Activated naive CD4-positive, alpha-beta T cell treated with anti-CD3 and anti-CD28 coated beads, Interleukin-2, amount 10 ng/mL, durations not matched to agents 7 days and 5 days (primary cell): Measurements from ENCODE around the gene GPR61.
A peak's percentile ranks its signal among the peaks of the same experiment; 100 is the strongest.

Experiments
- CTCF ChIA-PET: fragments of 350-600 bp; sonication (Branson Sonifier 250); formaldehyde crosslinking; loops from one replicate; lab custom pipeline; 2021; ENCODE audit warnings: antibody characterized with exemption; lab: Charles Lee
- DNase-seq: peaks from one replicate; pipeline ENCODE4 v3.0.0-alpha.2; 2020
- H3K27ac Mint-ChIP-seq: one replicate; pipeline ENCODE4 v1.8.0; 2021; ENCODE audit warnings: mild to moderate bottlenecking, moderate library complexity, mixed read lengths
- H3K27me3 Mint-ChIP-seq: one replicate; pipeline ENCODE4 v1.8.0; 2021; ENCODE audit warnings: mild to moderate bottlenecking, mixed read lengths
- H3K36me3 Mint-ChIP-seq: one replicate; pipeline ENCODE4 v1.8.0; 2021; ENCODE audit warnings: mixed read lengths
- H3K4me1 Mint-ChIP-seq: one replicate; pipeline ENCODE4 v1.8.0; 2021; ENCODE audit warnings: mixed read lengths
- H3K4me3 Mint-ChIP-seq: one replicate; pipeline ENCODE4 v1.8.0; 2021; ENCODE audit warnings: mild to moderate bottlenecking, moderate library complexity, mixed read lengths
- H3K9me3 Mint-ChIP-seq: one replicate; pipeline ENCODE4 v1.8.0; 2021; ENCODE audit warnings: mixed read lengths

GPR61 gene

DNA sequence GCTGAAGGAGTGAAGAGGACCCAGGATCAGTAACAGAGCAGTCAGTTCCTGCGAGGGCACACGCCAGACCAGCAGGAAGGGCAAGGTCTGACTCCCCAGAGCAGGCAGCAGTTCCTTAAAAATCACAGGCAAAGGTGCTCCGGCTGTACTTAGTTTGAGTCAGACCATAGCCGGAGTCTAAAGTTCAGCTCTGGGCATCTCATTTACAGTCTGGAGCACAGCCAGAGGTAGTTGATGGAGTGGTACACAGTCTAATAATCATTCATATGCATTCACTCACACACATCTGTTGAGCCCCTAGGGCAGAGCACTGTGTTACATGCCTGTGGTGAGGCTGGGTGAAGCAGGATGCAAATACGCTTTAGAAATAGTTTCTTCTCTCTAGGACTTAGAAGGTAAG is 22.8 kb upstream of the GPR61 start:
- H3K27me3 Mint-ChIP-seq = peaks cover 23% of the 10 kb centered on the region
- H3K27ac Mint-ChIP-seq = no peak overlapping the region
- H3K9me3 Mint-ChIP-seq = no peaks in the 10 kb centered on the region
- CTCF ChIA-PET = interaction anchor here (1.4 to 37.4 kb wide), 4 partner anchors 14 to 23 kb away, joined by 3 to 1080 read pairs (median 10); partner anchors contain the start of genes CYB561D1 and GPR61
- H3K4me1 Mint-ChIP-seq = peaks cover 8% of the 10 kb centered on the region
- H3K4me3 Mint-ChIP-seq = no peak overlapping the region
- no peak for DNase-seq
- no peaks in the 10 kb centered on the region for H3K36me3 Mint-ChIP-seq

DNA sequence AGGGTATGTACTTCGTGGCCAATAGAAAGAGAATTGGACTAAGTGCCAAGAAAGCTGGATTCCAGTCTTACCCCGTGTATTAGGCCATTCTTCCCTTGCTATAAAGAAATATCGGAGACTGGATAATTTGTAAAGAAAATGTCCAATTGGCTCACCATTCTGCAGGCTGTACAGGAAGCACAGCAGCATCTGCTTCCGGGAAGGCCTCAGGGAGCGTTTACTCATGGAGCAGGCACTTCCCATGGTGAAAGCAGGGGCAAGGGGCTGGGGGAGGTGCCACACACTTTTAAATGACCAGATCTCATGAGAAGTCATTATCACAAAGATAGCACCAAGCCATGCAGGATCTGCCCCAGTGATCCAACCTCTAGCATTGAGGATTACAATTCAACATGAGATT is 22.3 kb upstream of the GPR61 start:
- Mint-ChIP-seq H3K27ac (no peak overlapping the region), H3K4me1 (peaks cover 6% of the 10 kb centered on the region), H3K9me3 (no peaks in the 10 kb centered on the region), H3K4me3 (no peak overlapping the region), H3K36me3 (no peaks in the 10 kb centered on the region), H3K27me3 (peaks cover 27% of the 10 kb centered on the region)
- no peak for DNase-seq
- CTCF ChIA-PET = interaction anchor here (0.9 to 37.4 kb wide), 2 partner anchors 15 to 24 kb away, joined by 4 to 1080 read pairs; partner anchors contain the start of gene GPR61

DNA sequence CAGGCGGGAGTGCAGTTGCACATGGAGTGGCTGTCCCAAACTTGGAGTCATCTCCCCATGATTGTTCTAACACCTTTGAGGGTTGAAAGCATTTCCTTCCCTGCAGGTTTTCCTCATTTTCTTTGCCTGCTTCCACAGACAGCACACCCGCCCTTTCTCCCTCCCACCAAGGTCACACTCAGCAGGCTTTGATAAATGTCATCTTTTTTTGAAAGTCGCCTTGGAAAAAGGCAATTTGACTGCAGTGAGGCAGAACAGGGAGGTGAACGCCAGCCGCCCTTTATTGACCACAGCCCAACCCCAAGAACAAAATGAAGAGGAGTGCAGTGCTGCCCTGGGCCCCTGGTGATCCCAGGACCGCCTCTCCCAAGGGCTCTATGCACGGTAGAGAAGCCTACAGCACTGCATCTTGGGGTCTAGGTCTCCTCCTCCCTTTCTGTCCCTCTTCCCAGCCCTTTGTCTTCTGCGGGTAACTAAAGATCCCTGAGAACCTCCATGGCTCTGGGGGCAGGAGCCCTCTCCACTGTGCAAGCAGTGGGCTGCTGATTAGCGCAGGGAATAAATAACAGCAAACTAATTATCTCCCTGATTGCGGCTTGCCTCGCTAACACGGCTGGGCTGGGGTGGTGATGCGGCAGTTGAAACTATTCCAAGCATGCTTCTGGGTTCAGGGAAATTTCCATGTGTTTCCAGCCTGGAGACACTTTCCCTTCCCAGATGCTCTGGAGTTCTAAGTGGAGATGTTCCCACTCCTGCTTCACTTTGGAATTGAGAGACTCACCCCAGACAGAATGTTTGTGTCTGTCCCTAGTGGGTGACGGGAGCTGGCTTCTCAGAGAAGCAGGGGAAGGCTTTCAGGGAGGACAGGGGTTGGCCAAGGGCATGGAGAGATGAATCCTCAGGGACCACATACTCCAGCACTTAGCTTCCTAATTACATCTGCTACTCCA is 18.4 kb upstream of the GPR61 start:
- DNase-seq = no peak
- Mint-ChIP-seq H3K4me3 (no peak overlapping the region), H3K36me3 (no peaks in the 10 kb centered on the region), H3K4me1 (no peaks in the 10 kb centered on the region), H3K9me3 (no peaks in the 10 kb centered on the region), H3K27ac (no peak overlapping the region), H3K27me3 (peaks cover 34% of the 10 kb centered on the region)
- CTCF ChIA-PET = interaction anchor here (1.1 to 21.5 kb wide), 5 partner anchors 11 to 258 kb away, joined by 5 to 1080 read pairs (median 9); partner anchors contain the start of genes AMIGO1, ATXN7L2 and CYB561D1

DNA sequence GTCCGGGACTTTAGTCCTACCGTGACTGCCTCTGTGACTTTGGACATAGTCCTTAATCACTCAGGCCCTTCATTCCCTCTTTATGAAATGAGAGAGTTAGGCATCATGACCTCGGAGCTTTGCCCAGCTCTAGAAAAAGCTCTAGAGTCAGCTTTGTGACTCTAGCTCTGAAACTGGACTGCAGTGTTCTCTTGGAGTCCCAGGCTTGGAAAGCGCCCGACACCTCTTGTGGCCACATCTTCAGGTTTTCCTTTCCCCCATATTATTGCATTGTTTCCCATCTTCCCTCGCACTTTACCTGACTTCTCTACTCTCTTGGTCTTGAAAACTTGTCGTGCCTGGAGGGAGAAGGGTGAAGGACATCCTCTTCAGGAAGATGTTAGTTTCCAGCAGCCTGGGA is 17.6 kb upstream of the GPR61 start:
- no peak overlapping the region for H3K27ac Mint-ChIP-seq
- peaks cover 37% of the 10 kb centered on the region for H3K27me3 Mint-ChIP-seq
- H3K4me3 Mint-ChIP-seq = no peak overlapping the region
- H3K36me3 Mint-ChIP-seq = no peaks in the 10 kb centered on the region
- no peaks in the 10 kb centered on the region for H3K4me1 Mint-ChIP-seq
- CTCF ChIA-PET = interaction anchor here (2.6 to 21.5 kb wide), 2 partner anchors 10 to 22 kb away, joined by 13 to 1080 read pairs; partner anchors contain the start of genes AMIGO1, ATXN7L2 and CYB561D1
- DNase-seq = no peak
- no peaks in the 10 kb centered on the region for H3K9me3 Mint-ChIP-seq

DNA sequence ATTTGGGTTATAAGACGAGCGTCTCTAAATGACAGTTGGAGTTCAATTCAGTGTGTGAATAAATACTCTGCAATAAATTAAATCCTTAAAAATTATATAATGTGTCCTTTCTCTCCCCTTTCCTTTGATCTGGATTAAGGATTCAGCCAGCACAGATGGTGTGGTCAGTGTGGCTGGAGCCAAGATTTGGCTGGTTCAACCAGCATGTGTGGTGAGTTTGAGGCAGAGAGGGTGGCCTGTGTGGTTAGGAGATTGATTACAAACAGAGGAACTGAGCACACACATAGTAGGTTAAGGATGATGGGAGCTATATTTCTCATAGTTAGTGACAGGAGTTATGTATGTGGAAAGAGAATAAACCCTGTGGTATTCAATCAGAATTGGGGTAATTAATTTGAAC is 16.0 kb upstream of the GPR61 start:
- Mint-ChIP-seq H3K4me3 (no peak overlapping the region), H3K36me3 (no peaks in the 10 kb centered on the region), H3K27ac (peak overlapping the region; percentile 17), H3K9me3 (no peaks in the 10 kb centered on the region), H3K4me1 (no peaks in the 10 kb centered on the region), H3K27me3 (peaks cover 44% of the 10 kb centered on the region)
- DNase-seq = no peak
- CTCF ChIA-PET = interaction anchor here (1.3 to 21.5 kb wide), 3 partner anchors 9 to 23 kb away, joined by 3 to 1080 read pairs (median 13); partner anchors contain the start of genes AMIGO1, ATXN7L2 and CYB561D1

DNA sequence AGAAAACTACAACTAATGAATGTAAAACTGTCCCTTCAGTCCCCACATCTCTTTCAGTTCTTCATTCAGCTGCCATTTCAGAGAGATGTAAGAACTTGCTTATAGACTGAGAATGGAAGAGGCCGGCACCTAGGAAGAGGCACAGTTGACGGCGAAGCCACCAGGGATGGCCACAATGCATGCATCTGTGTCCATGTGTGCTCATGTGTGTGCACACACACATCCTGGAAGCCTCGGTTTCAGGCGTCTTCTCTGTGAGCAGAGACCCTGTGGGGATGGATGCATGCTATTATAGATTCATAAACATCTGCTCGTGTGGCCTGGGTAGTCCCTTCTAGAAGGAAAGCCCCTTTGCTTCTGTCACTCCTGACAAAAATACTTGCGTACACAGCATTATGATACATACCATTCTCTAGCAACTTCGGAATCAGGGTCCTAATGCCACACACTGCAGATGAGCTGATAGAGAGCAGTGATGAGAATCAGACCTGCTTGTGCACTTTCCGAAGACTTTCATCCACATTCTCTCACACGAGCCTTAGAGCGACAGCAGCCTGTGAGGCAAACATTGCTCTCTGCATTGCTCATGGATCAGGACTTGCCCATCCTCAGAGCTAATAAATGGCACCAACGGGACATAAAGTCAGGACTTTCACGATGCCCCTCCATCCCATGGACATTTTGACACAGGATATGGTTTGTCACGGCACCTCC is 12.4 kb upstream of the GPR61 start:
- no peak overlapping the region for H3K4me3 Mint-ChIP-seq
- no peaks in the 10 kb centered on the region for H3K36me3 Mint-ChIP-seq
- CTCF ChIA-PET = interaction anchor here (21.5 kb wide), 1 partner anchor 27 kb away, joined by 1080 read pairs; the partner anchor contains the start of genes AMIGO1, ATXN7L2 and CYB561D1
- H3K4me1 Mint-ChIP-seq = peaks cover 29% of the 10 kb centered on the region
- H3K27me3 Mint-ChIP-seq = peaks cover 27% of the 10 kb centered on the region
- no peak for DNase-seq
- H3K9me3 Mint-ChIP-seq = no peaks in the 10 kb centered on the region
- H3K27ac Mint-ChIP-seq = no peak overlapping the region

DNA sequence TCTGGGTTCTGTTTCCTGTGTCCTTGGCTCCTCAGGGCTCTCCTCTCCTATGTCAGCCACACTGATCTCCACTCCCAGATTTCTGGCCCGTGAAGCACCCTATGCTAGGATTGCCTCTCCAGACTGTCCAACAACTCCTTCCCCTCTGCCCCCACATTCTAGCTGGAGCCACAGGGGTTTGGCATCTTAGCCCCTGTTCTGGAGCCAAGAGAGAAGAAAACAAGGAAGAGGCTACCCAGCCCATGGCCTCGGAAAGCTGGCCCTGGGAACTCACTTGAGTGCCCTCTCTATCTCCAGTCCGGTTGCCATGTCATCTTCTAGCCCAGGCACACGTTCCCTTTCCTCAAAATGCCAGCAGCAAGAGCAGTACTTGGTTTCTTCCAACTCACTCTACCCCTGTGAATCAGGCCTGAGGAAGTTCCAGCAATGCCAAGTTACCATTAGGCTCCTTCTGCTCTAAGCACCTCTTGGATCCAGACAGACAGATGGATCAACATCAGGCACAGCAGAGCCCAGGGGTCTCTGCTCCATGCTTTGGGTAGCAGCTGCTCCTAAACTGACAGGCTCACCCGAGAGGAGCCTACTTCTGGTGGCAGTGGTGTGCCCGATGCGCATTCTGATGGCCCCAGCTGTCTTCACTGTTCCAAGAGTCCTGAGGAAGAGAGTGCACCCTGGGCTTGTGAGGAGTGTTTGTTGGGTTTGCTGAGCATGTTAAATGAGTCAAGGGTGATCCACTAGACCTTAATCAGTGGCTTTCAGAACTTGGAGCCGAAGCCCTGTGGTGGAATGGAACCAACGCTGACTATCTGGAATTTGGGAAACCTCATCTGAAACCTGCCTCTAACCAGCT is 11.6 kb upstream of the GPR61 start:
- Mint-ChIP-seq H3K4me3 (no peak overlapping the region), H3K36me3 (no peaks in the 10 kb centered on the region), H3K27ac (no peak overlapping the region), H3K27me3 (peaks cover 21% of the 10 kb centered on the region), H3K9me3 (no peaks in the 10 kb centered on the region), H3K4me1 (peaks cover 37% of the 10 kb centered on the region)
- DNase-seq = no peak
- CTCF ChIA-PET = interaction anchor here (21.5 kb wide), 1 partner anchor 28 kb away, joined by 1080 read pairs; the partner anchor contains the start of genes AMIGO1, ATXN7L2 and CYB561D1

DNA sequence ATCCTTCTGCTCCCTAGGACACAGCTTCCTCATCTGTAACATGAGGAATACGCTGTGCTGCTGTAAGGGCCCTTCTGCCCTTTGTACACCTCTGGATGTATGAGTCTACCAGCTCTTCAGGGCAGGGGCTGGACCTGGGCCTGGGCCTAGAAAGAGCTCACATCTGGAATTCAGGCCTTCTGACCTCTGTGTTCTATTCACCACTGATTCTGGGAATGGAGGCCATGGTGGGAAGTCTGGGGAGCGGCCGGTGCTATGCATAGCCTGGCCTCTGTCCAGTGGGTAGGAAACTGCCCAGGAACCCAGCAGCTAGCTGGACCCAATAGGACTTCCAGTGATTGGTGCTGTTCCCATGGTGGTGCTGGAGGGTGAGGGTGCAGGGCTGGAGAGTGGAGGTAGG is 11.0 kb upstream of the GPR61 start:
- CTCF ChIA-PET = interaction anchor here (5.0 to 21.5 kb wide), 2 partner anchors 28 to 251 kb away, joined by 56 to 1080 read pairs; partner anchors contain the start of genes AMIGO1, ATXN7L2 and CYB561D1
- no peak overlapping the region for H3K4me3 Mint-ChIP-seq

DNA sequence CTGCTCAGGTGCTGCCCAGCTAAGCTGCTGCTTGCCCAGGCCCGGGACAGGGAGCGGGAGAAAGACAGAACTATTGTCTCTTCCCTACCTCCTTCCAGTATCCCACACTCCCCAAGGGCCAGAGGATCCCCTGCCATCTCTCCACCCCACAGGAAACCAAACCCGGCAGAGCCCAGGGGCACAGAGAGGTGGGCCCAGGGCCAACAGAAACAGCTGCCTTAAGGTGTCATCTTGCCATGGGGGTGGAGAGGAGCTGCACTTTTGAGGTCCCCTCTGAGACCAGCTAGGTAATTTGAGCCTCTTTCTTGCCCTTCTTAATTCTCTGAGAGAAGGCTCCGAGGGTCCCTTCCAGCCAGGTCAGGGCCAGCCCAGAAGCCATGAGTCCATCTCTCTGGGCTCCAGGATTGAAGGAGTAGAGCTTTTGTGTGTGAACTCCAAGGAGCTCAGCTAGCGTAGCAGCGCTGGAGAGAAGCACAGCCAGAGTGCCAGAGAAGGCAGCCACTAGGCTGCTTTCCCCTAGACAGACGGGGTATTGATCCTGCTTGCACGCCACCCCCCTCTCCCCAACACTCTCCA is 9.7 kb upstream of the GPR61 start:
- H3K9me3 Mint-ChIP-seq = no peaks in the 10 kb centered on the region

More for the DNA sequence above, 11.0 kb upstream of the GPR61 start:
- Mint-ChIP-seq H3K9me3 (no peaks in the 10 kb centered on the region), H3K27ac (no peak overlapping the region), H3K36me3 (no peaks in the 10 kb centered on the region), H3K27me3 (peaks cover 19% of the 10 kb centered on the region), H3K4me1 (peaks cover 39% of the 10 kb centered on the region)
- DNase-seq = no peak

DNA sequence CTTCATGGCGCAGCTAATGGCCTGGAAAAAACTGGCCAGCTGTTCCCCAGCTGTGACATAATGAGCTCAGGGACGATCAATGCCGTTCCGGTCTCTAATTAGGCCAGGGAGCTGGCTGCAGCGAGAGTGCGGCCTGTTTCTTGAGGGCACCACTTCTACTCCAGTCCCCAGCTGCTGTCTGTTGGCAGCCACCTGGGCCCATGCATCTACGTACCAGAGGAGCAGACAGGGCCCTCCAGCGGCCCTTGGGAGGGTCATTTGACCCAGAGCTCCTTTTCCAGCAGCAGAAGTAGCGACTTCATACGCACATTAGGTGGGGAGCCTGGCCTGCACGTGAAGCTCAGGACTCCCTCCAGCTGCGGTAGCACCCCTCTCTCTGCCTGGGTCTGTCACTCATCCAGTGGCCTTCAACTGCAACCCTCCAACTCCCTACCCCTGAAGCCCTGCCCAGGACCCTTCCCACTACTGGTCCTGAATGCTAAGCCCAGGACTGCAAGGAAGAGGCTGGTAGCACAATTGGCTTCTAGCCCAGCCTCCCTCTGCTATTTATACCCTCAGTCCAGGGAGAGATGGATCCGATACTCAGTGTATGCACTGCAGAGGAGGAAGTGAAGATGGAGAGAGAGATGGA is 9.1 kb upstream of the GPR61 start:
- Mint-ChIP-seq H3K9me3 (no peaks in the 10 kb centered on the region), H3K4me1 (peaks cover 39% of the 10 kb centered on the region), H3K27ac (peak overlapping the region; percentile 80), H3K4me3 (peak overlapping the region; percentile 1), H3K27me3 (peaks cover 21% of the 10 kb centered on the region), H3K36me3 (no peaks in the 10 kb centered on the region)
- CTCF ChIA-PET = interaction anchor here (0.9 to 21.5 kb wide), 5 partner anchors 30 to 266 kb away, joined by 3 to 1080 read pairs (median 19); partner anchors contain the start of genes AMIGO1, ATXN7L2, CYB561D1 and PSMA5
- no peak for DNase-seq

More for the DNA sequence above, 9.7 kb upstream of the GPR61 start:
- Mint-ChIP-seq H3K27me3 (peaks cover 19% of the 10 kb centered on the region), H3K36me3 (no peaks in the 10 kb centered on the region), H3K4me3 (no peak overlapping the region), H3K27ac (no peak overlapping the region), H3K4me1 (peaks cover 39% of the 10 kb centered on the region)
- DNase-seq = no peak
- CTCF ChIA-PET = interaction anchor here (0.8 to 21.5 kb wide), 7 partner anchors 30 to 329 kb away, joined by 3 to 1080 read pairs (median 14); partner anchors contain the start of genes AMIGO1, ATXN7L2, CYB561D1 and PSMA5

DNA sequence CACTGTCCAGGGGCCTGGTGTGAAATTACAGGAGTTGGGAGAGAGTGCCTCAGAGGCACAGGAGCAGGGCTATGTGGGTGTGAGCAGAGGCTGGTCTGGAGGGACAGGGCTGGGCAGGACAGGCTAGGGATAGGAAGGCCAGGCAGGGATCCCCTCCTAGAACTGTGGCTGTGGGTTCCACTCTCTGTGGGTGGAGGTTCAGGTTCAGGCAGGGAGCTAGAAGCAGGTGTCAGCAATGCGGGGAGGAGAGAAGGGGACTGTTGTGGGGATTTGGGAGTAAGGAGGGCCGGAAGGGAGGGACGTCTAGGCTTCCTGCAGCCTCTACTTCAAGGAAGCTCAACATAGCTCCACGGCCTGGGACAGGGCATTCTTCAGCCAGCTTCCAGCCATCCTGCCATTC is 8.3 kb upstream of the GPR61 start:
- H3K27me3 Mint-ChIP-seq = peaks cover 17% of the 10 kb centered on the region
- CTCF ChIA-PET = interaction anchor here (0.8 to 21.5 kb wide), 23 partner anchors 9 to 332 kb away, joined by 3 to 1080 read pairs (median 10); partner anchors contain the start of genes AMIGO1, ATXN7L2, CYB561D1 and GNAI3
- no peak for DNase-seq
- peaks cover 39% of the 10 kb centered on the region for H3K4me1 Mint-ChIP-seq
- H3K4me3 Mint-ChIP-seq = peak overlapping the region; percentile 1
- no peaks in the 10 kb centered on the region for H3K36me3 Mint-ChIP-seq
- H3K27ac Mint-ChIP-seq = peak overlapping the region; percentile 80
- no peaks in the 10 kb centered on the region for H3K9me3 Mint-ChIP-seq

DNA sequence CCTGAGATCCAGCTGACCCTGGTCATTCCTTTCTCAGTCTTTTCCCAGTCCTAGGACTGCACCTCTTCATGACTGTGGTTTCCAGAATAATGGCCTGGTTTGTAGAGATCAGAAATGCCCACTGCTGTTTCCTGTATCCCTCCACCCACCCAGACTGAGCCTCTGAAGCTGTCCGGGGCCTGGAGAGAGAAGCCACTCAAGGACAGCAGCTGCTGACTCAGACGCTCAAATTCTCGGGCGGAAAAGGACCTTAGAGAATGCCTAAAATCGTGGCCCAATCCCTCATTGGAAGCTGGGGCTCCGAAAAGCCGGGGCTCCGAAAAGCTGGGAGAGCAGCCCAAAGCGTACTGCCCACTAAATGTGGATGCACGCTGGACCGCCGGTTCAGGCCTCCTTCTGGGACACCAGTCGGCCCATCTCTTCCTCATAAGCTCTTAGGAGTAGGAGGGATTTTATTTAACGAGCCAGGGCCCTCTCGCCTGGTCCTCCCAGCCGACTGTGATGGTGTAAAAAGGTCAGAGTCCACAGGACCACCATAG is 7.8 kb upstream of the GPR61 start:
- Mint-ChIP-seq H3K9me3 (no peaks in the 10 kb centered on the region), H3K36me3 (no peaks in the 10 kb centered on the region), H3K4me1 (peaks cover 39% of the 10 kb centered on the region), H3K27ac (peak overlapping the region; percentile 95), H3K4me3 (no peak overlapping the region), H3K27me3 (peaks cover 19% of the 10 kb centered on the region)
- CTCF ChIA-PET = interaction anchor here (0.8 to 21.5 kb wide), 33 partner anchors 9 to 339 kb away, joined by 3 to 1080 read pairs (median 8); partner anchors contain the start of genes AMIGO1, ATXN7L2, CYB561D1 and GNAI3
- DNase-seq = no peak
